Stimulated activated effector memory CD8-positive, alpha-beta T cell treated with anti-CD3 and anti-CD28 coated beads, Interleukin-12 subunit alpha, Interleukin-12 subunit beta, amount 100 ng/mL, for 72 hours (primary cell): Measurements from ENCODE around the gene ABRACL.

Experiments used
- ATAC-seq: fragments of 150-1000 bp; cut with Tn5 transposase; 2 replicates; pipeline ENCODE4 v1.10.0; 2021
- DNase-seq, 2 donors: peaks; one replicate each; pipeline ENCODE4 v3.0.0; 2021 to 2022; ENCODE audit warnings: low spot score in 2 of 2
- H3K27ac Mint-ChIP-seq: one replicate; pipeline ENCODE4 v1.8.0; 2022; ENCODE audit warnings: mild to moderate bottlenecking, mixed read lengths
- H3K36me3 Mint-ChIP-seq: one replicate; pipeline ENCODE4 v1.8.0; 2022; ENCODE audit warnings: mild to moderate bottlenecking, mixed read lengths
- H3K4me1 Mint-ChIP-seq: one replicate; pipeline ENCODE4 v1.8.0; 2022; ENCODE audit warnings: mixed read lengths
- H3K4me3 Mint-ChIP-seq: one replicate; pipeline ENCODE4 v1.8.0; 2022; ENCODE audit warnings: mild to moderate bottlenecking, mixed read lengths
- H3K9me3 Mint-ChIP-seq: one replicate; pipeline ENCODE4 v1.8.0; 2022; ENCODE audit warnings: mixed read lengths

Gene ABRACL

DNA sequence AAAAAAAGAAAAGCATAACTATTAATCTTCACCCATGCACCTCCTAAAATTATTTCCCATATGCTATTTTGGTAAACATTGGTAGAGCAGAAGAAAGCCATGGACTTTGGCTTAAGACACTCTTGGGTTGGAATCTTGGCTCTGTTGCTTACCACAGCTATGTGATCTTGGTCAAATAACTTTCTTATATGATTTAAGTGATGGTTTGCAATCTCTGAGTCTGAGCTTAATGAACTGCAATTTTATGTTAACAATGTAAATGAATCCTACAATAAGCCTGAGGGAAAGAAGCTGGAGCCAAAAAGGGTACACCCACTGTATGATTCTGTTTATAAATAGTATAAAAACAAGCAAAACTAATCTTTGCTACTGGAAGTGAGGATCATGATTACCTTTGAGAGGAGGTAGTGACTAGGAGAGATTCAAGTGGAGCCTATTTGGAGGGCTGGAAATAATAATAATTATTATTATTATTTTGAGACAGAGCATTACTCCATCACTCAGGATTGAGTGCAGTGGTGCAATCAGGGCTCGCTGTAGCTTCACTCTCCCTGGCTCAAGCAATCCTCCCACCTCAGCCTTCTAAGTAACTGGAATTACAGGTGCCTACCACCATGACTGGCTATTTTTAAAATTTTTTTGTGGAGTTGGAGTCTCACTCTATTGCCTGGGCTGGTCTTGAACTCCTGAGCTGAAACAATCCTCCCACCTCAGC is 34.5 kb downstream of the ABRACL start:
- Mint-ChIP-seq H3K4me3 (no peak overlapping the region), H3K27ac (no peak overlapping the region), H3K9me3 (no peaks in the 10 kb centered on the region), H3K36me3 (no peaks in the 10 kb centered on the region), H3K4me1 (peaks cover 5% of the 10 kb centered on the region)
- DNase-seq (no peak), ATAC-seq (no peak)

DNA sequence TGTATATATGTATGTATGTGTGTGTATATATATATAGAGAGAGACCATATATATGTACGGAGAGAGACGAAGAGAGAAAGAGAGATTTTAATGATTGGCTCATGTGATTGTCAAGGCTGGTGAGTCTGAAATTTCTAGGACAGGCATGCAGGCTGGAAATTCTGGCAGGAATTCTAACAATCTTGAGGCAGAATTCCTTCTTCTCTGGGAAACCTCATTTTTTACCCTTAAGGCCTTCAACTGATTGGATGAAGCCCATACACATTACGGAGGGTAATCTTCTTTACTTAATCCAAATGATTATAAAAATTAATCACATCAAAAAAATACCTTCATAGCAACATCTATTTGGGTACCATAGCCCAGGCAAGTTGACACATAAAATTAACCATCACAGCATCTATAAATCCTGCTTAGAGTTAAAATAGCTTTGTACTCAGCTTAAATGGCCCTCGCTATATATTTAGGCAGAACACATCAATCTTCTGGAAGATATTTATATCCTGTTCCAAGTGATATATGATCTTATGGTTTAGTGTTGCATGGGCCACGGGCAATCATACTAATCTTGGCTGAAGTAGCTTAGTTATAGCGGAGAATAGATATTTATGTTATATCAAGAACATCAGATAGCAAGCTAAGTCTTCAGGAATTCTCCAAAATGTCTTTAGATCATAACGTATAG is 36.6 kb downstream of the ABRACL start:
- no peak for DNase-seq
- H3K4me1 Mint-ChIP-seq = peaks cover 4% of the 10 kb centered on the region
- H3K4me3 Mint-ChIP-seq = no peak overlapping the region
- no peaks in the 10 kb centered on the region for H3K9me3 Mint-ChIP-seq
- H3K36me3 Mint-ChIP-seq = no peaks in the 10 kb centered on the region
- no peak for ATAC-seq
- no peak overlapping the region for H3K27ac Mint-ChIP-seq

DNA sequence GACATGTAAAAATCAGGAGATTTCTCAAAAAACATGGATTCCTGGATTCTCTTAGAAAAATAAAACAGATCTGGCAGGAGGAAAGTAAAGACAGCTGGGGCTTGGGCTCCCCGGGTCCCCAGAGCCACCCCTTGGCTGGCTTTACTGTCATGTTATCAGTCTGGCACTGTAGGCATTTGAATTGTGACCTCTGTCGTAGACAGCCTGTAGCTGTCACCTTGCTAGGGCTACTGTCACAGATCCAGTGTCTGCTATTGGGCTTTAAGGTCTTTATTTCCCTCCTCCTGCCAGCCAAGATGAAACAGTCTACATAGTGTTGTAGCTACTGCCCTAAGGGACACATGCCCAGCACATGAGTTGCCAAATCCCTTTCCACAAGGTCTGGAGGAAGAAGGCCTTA is 37.5 kb downstream of the ABRACL start:
- DNase-seq (no peak), ATAC-seq (no peak)
- H3K9me3 Mint-ChIP-seq = no peaks in the 10 kb centered on the region
- no peak overlapping the region for H3K4me3 Mint-ChIP-seq
- no peaks in the 10 kb centered on the region for H3K4me1 Mint-ChIP-seq
- H3K36me3 Mint-ChIP-seq = no peaks in the 10 kb centered on the region
- H3K27ac Mint-ChIP-seq = no peak overlapping the region

DNA sequence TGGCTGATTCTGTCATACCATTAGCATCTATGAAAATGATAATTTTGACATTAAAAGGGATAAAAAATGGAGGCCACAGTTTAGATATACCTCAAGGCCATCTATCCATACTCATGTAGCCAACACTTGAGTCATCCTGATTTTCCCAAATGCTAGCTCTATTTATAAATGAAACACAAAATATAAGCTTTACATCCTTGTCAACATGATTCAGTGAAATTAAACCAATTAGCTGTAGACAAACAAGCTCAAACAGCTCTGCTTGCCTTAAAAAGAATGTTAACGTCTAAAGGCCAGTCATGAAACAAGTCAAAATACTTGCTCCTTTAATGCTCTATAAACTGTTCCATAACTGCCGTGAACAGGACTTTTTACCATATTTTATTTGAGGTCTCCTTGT is 40.3 kb downstream of the ABRACL start:
- no peak for ATAC-seq
- Mint-ChIP-seq H3K9me3 (no peaks in the 10 kb centered on the region), H3K27ac (no peak overlapping the region), H3K36me3 (no peaks in the 10 kb centered on the region), H3K4me3 (no peak overlapping the region), H3K4me1 (no peaks in the 10 kb centered on the region)
- DNase-seq = no peak

DNA sequence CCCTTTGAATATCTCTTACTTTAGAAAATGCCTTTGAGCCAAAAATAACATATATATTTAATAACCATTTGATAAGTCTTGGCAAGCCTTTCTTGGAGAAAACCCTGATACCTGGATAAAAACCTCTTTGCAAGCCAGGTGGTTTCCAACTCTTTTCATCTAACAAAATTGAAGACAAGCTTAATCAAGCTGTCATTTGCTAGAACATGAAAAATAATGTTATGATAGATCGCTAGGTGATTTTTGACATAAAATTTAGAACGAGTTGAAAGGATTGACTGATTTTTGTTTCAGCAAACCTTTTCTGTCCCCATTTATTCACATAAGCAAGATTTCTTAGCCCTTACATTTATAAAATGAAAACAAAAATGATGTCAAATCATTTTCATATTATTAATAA is 44.6 kb downstream of the ABRACL start:
- Mint-ChIP-seq H3K4me1 (no peaks in the 10 kb centered on the region), H3K27ac (no peak overlapping the region), H3K9me3 (no peaks in the 10 kb centered on the region), H3K36me3 (no peaks in the 10 kb centered on the region), H3K4me3 (no peak overlapping the region)
- ATAC-seq (no peak), DNase-seq (no peak)

DNA sequence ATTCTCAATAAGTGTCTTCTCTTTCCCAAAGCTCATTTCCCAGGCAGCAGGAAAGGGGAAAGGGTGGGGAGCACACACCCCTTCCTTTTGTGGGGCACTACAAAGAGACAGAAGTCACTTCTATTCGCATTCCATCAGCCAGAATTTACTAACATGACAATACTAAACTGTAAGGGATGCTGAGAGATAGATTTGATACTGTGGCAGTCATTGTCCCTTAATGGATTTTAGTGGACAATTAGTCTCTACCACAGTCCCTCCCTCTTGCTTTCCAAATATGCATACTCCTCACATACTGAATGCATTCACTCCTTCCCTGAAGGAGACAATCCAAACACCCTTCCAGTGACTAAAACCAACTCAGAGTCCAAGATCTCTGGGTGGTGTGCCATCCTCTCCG is 50.5 kb downstream of the ABRACL start:
- DNase-seq (no peak), ATAC-seq (no peak)
- no peak overlapping the region for H3K27ac Mint-ChIP-seq
- H3K36me3 Mint-ChIP-seq = no peaks in the 10 kb centered on the region
- no peak overlapping the region for H3K4me3 Mint-ChIP-seq
- H3K4me1 Mint-ChIP-seq = no peaks in the 10 kb centered on the region
- no peaks in the 10 kb centered on the region for H3K9me3 Mint-ChIP-seq

DNA sequence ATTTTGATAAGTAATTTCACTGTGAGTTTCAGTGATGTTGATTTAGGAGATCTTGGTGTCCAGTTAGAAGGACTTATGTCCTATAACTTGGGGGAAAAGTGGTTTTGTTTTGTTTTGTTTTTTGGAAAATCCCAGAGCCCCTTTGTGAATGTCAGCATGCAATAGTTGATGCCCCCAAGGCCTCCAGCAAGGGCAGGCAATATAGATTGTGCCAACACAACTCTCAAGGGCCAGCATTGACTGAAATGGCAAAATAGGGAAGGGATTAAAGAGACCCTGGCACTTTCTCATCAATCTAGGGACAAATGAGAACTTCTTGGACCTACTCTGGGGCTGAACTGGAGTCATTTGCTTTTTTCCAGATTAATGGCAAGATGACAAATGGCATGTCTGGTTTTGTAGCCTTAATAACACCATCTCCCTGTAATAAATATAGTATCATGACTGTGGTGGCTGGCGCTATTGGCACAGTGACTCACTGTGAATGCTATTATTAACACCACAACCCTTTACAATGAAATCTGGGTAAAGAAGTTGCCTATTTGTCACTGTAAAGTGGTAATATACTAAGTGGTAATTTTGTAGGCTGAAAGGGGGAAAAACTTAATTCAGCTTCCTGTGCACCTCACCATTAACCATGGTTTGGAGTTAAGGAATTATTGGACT is 51.8 kb downstream of the ABRACL start:
- no peak for DNase-seq
- no peak overlapping the region for H3K4me3 Mint-ChIP-seq
- no peak overlapping the region for H3K27ac Mint-ChIP-seq
- no peak for ATAC-seq
- H3K36me3 Mint-ChIP-seq = no peaks in the 10 kb centered on the region
- no peaks in the 10 kb centered on the region for H3K4me1 Mint-ChIP-seq
- H3K9me3 Mint-ChIP-seq = no peaks in the 10 kb centered on the region

DNA sequence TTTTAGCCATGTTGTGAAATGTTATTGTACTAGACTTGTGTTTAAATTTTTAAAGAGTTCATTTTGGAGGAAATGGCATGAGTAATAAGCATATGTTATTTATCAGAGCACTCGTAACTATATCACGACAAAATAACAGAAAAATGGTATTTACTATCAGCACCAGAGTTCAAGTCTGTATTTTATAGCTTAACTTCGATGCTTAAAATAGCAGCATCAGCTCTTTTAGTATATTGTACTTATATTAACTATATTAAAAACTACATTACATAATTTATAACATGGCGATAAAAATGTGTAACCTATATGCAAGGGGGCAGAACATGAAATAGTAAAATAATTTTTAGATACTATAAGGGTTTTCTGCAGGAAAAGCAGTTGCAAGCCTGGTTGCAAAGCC is 52.9 kb downstream of the ABRACL start:
- H3K4me3 Mint-ChIP-seq = no peak overlapping the region

DNA sequence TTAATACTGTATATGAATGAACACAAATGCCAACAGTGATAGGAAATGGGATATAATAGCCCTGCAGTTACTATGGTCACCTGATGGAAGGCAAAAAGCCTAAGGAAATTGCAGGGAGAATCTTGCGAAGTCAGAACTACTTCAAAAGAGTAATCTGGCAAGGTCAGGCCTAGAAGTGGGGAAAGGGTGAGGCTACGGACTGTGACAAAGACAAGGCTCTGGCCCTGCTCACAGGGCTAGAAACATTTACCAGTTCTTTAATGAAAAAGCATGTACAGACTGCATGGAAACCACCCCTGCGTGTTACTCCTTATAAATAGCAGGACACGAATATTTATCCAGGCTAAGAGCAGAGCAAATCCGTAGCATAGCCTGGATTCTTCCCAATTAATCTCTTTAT is 53.8 kb downstream of the ABRACL start:
- Mint-ChIP-seq H3K36me3 (no peaks in the 10 kb centered on the region), H3K4me3 (no peak overlapping the region), H3K4me1 (no peaks in the 10 kb centered on the region), H3K9me3 (peaks cover 2% of the 10 kb centered on the region), H3K27ac (no peak overlapping the region)
- ATAC-seq (no peak), DNase-seq (no peak)

More for the DNA sequence above, 52.9 kb downstream of the ABRACL start:
- no peaks in the 10 kb centered on the region for H3K9me3 Mint-ChIP-seq
- H3K27ac Mint-ChIP-seq = no peak overlapping the region
- H3K36me3 Mint-ChIP-seq = no peaks in the 10 kb centered on the region
- H3K4me1 Mint-ChIP-seq = no peaks in the 10 kb centered on the region
- DNase-seq (no peak), ATAC-seq (no peak)

DNA sequence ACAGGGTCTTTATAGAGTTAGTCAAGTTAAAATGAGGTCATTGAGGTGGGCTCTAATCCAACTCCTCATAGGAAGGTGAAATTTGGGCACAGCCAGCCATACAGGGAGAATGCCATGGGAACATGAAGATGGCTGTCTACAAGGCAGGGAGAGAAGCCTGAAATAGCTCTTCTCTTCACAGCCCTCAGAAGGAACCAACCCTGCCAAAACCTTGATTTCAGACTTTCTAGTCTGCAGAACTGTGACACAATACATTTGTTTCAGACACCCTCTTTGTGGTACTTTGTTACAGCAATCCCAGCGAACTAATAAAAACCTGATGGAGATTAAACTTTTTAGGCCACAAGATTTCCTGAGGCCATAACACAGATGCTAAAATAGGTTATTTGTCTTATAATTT is 63.3 kb downstream of the ABRACL start:
- no peak overlapping the region for H3K4me3 Mint-ChIP-seq
- DNase-seq (no peak), ATAC-seq (no peak)
- H3K27ac Mint-ChIP-seq = no peak overlapping the region
- no peaks in the 10 kb centered on the region for H3K4me1 Mint-ChIP-seq
- no peaks in the 10 kb centered on the region for H3K36me3 Mint-ChIP-seq
- peaks cover 4% of the 10 kb centered on the region for H3K9me3 Mint-ChIP-seq
